Neural cell (in vitro differentiated cells): ENCODE data around the gene ATP1B4.

ENCODE experiments used
- EZH2 ChIP-seq: fragments of 200-600, 300-800 bp; shearing (Covaris generic), sonication (generic); IDR thresholded peaks from 2 replicates; pipeline ENCODE4 v1.6.1; 2014; ENCODE audit warnings: antibody characterized with exemption, low read length, borderline replicate concordance, mild to moderate bottlenecking; ENCODE audit not compliant: insufficient read depth, poor library complexity, severe bottlenecking
- POLR2AphosphoS5 ChIP-seq: IDR thresholded peaks from 2 replicates; pipeline ENCODE4 v1.6.1; 2012
- TAF1 ChIP-seq: IDR thresholded peaks from 2 replicates; pipeline ENCODE4 v1.6.1; 2012; ENCODE audit warnings: low read depth
- TF ChIP-seq, protein P1 (sequence below): fragments of 450-650 bp; IDR thresholded peaks from 2 replicates; pipeline ENCODE4 v1.5.1; 2014; ENCODE audit warnings: antibody characterized with exemption, mild to moderate bottlenecking, moderate library complexity; ENCODE audit not compliant: poor library complexity, severe bottlenecking
- TF ChIP-seq, protein P2 (sequence below): IDR thresholded peaks from 2 replicates; pipeline ENCODE4 v1.6.1; 2012; ENCODE audit warnings: borderline replicate concordance

DNA sequence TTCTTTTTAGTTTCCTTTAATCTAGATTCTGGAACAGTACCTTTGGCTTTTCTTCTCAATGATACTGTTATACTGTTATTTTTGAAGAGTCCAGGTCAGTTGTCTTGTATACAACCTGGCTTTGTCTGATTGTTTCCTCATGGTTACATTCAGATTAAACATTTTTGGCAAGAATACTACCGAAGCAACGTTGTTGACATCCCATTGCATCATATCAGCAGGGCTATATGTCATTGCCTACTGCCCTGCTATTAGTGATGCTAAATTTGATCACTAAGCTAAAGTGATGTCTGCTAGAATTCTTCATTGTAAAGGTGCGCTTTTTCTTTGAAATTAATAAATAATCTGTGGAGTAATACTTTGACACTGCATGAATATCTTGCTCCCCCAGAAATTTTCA, 5.8 kb upstream of the ATP1B4 start:
- TF ChIP-seq, protein P1, sequence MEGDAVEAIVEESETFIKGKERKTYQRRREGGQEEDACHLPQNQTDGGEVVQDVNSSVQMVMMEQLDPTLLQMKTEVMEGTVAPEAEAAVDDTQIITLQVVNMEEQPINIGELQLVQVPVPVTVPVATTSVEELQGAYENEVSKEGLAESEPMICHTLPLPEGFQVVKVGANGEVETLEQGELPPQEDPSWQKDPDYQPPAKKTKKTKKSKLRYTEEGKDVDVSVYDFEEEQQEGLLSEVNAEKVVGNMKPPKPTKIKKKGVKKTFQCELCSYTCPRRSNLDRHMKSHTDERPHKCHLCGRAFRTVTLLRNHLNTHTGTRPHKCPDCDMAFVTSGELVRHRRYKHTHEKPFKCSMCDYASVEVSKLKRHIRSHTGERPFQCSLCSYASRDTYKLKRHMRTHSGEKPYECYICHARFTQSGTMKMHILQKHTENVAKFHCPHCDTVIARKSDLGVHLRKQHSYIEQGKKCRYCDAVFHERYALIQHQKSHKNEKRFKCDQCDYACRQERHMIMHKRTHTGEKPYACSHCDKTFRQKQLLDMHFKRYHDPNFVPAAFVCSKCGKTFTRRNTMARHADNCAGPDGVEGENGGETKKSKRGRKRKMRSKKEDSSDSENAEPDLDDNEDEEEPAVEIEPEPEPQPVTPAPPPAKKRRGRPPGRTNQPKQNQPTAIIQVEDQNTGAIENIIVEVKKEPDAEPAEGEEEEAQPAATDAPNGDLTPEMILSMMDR: no peak
- TF ChIP-seq EZH2: no peak
- no peak for TF ChIP-seq POLR2AphosphoS5
- TF ChIP-seq, protein P2, sequence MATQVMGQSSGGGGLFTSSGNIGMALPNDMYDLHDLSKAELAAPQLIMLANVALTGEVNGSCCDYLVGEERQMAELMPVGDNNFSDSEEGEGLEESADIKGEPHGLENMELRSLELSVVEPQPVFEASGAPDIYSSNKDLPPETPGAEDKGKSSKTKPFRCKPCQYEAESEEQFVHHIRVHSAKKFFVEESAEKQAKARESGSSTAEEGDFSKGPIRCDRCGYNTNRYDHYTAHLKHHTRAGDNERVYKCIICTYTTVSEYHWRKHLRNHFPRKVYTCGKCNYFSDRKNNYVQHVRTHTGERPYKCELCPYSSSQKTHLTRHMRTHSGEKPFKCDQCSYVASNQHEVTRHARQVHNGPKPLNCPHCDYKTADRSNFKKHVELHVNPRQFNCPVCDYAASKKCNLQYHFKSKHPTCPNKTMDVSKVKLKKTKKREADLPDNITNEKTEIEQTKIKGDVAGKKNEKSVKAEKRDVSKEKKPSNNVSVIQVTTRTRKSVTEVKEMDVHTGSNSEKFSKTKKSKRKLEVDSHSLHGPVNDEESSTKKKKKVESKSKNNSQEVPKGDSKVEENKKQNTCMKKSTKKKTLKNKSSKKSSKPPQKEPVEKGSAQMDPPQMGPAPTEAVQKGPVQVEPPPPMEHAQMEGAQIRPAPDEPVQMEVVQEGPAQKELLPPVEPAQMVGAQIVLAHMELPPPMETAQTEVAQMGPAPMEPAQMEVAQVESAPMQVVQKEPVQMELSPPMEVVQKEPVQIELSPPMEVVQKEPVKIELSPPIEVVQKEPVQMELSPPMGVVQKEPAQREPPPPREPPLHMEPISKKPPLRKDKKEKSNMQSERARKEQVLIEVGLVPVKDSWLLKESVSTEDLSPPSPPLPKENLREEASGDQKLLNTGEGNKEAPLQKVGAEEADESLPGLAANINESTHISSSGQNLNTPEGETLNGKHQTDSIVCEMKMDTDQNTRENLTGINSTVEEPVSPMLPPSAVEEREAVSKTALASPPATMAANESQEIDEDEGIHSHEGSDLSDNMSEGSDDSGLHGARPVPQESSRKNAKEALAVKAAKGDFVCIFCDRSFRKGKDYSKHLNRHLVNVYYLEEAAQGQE: no peak
- TF ChIP-seq TAF1: no peak
